ENCODE data around the gene PC. TPM values are rescaled to one million over a fixed set of nuclear protein-coding genes. Genes with fewer than 3 reads are reported as not detected.

PC gene
- total and polyA plus RNA-seq, 12 donors: 40.6 to 231 (median 83.2) TPM

DNA sequence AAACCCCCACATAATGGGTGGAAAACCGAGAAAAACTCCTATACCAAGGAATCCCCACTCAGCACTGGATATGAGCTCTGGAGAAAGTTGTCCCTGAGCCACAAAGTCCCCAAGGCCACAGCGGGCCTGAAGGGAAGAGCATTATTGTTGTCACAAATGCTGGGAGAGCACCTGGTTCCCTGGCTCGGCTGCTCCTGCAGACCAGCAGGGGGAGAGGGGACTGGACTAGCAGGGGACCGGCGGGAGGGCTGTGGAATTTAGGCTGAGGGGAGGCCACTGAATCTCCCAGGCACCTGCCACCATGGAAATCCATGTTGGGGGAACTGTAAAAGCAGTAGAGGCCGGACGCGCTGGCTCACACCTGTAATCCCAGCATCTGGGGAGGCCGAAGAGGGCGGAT, 7.0 kb downstream of the PC start:
- TF ChIP-seq POLR2A (IDR thresholded peaks at IDR 0.05): no peak
- TF ChIP-seq, protein P1, sequence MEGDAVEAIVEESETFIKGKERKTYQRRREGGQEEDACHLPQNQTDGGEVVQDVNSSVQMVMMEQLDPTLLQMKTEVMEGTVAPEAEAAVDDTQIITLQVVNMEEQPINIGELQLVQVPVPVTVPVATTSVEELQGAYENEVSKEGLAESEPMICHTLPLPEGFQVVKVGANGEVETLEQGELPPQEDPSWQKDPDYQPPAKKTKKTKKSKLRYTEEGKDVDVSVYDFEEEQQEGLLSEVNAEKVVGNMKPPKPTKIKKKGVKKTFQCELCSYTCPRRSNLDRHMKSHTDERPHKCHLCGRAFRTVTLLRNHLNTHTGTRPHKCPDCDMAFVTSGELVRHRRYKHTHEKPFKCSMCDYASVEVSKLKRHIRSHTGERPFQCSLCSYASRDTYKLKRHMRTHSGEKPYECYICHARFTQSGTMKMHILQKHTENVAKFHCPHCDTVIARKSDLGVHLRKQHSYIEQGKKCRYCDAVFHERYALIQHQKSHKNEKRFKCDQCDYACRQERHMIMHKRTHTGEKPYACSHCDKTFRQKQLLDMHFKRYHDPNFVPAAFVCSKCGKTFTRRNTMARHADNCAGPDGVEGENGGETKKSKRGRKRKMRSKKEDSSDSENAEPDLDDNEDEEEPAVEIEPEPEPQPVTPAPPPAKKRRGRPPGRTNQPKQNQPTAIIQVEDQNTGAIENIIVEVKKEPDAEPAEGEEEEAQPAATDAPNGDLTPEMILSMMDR (IDR thresholded peaks at IDR 0.05): peak in 1 of 6 experiments; percentile 6
- intact Hi-C loops (cut with DNase I): no loop called here
- H3K4me3 ChIP-seq: no peak overlapping the region
- WGBS, 4 donors: 90 to 96% (median 93%) methylated on average over 10 of the region's 10 CpGs
- H3K4me1 ChIP-seq (replicated peaks in 1 of 2): peaks cover 35 to 39% of the 10 kb centered on the region in 2 donors
- no peaks in the 10 kb centered on the region for H3K27me3 ChIP-seq
- no peaks in the 10 kb centered on the region for H3K9me3 ChIP-seq (replicated peaks in 1 of 3)
- peak overlapping the region in 2 of 5 donors; percentile 74 to 85 for H3K27ac ChIP-seq
- no peak for DNase-seq
- H3K36me3 ChIP-seq (replicated peaks in 1 of 2): no peaks in the 10 kb centered on the region

- TF ChIP-seq, protein P1 (IDR thresholded peaks at IDR 0.05): no peak
- TF ChIP-seq POLR2A (IDR thresholded peaks at IDR 0.05): peak in 1 of 2 donors; percentile 66
- intact Hi-C loops (cut with DNase I): no loop called here
Observed at GRCh38 chr11:66950112-66950535, 8.1 kb downstream of the PC start.

GRCh38 chr11:66938582-66939135, 19.5 kb downstream of the PC start:
- no peaks in the 10 kb centered on the region for H3K4me1 ChIP-seq (replicated peaks in 1 of 2)
- no peaks in the 10 kb centered on the region for H3K36me3 ChIP-seq (replicated peaks in 1 of 2)
- no peak for DNase-seq
- TF ChIP-seq, protein P1 (IDR thresholded peaks at IDR 0.05): no peak
- no peak for TF ChIP-seq POLR2A (IDR thresholded peaks at IDR 0.05)
- no peak overlapping the region for H3K4me3 ChIP-seq
- intact Hi-C loops (cut with DNase I): no loop called here
- no peak overlapping the region for H3K27ac ChIP-seq
- no peaks in the 10 kb centered on the region for H3K27me3 ChIP-seq
- H3K9me3 ChIP-seq (replicated peaks in 1 of 3): no peaks in the 10 kb centered on the region
- 89 to 91% (median 89%) methylated on average over 5 of the region's 5 CpGs for WGBS, 4 donors

More at GRCh38 chr11:66950112-66950535, 8.1 kb downstream of the PC start:
- Histone ChIP-seq H3K36me3 (replicated peaks in 1 of 2) (no peaks in the 10 kb centered on the region), H3K4me1 (replicated peaks in 1 of 2) (peaks cover 35 to 39% of the 10 kb centered on the region in 2 donors), H3K4me3 (no peak overlapping the region), H3K27ac (peak overlapping the region; percentile 49 to 89 (median 80)), H3K9me3 (replicated peaks in 1 of 3) (no peaks in the 10 kb centered on the region), H3K27me3 (no peaks in the 10 kb centered on the region)
- WGBS, 4 donors: 26 to 46% (median 32%) methylated on average over 8 of the region's 8 CpGs
- DNase-seq: peak; percentile 86 to 99 (median 93)

DNA sequence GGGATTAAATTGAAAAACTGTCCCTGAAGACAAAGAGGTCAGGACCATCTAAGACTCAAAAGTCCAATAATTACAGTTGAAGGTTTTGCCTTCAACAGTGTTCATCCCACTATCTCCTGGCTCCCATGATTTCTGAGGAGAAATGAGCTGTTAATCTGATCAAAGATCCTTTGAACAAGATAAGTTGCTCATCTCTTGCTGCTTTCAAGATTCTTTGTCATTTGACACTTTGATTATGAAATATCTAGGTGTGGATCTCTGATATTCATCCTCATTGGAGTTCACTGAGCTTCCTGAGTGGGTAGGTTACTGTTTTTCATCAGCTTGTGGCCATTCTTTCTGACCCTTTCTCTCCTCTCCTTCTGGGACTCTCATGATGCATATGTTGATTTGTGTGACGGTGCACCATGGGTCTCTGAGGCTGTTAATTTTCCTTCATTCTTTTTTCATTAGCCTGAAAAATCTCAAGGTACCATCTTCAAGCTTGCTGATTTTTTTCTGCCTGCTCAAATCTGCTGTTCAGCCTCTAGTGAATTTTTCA, 20.9 kb downstream of the PC start:
- DNase-seq: no peak
- intact Hi-C loops (cut with DNase I): no loop called here
- no peak overlapping the region for H3K4me3 ChIP-seq
- H3K9me3 ChIP-seq (replicated peaks in 1 of 3): no peaks in the 10 kb centered on the region
- no peak overlapping the region for H3K27ac ChIP-seq
- 95 to 100% (median 97%) methylated on average over 1 of the region's 1 CpG for WGBS, 4 donors
- no peaks in the 10 kb centered on the region for H3K4me1 ChIP-seq (replicated peaks in 1 of 2)
- H3K36me3 ChIP-seq (replicated peaks in 1 of 2): no peaks in the 10 kb centered on the region
- TF ChIP-seq POLR2A (IDR thresholded peaks at IDR 0.05): no peak
- no peaks in the 10 kb centered on the region for H3K27me3 ChIP-seq

DNA sequence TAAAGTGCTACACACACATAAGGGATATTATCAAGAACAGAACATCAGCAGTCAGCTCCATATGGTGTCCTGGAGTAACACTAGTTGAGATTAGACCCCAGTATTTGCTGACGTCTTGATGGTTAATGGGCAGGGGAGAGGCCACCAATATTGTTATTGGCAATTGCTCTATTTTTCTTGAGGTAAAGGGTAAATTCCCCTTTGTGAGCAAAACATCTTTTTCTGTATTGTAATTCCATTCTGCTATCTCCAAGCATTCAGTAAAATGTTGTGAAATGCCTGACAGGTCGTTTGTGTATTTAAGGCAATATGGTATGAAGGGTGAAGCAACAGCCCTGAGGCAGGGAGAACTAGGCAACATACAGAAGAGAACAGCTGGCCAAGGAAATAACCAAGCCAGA, 21.9 kb downstream of the PC start:
- intact Hi-C loops (cut with DNase I): no loop called here
- Histone ChIP-seq H3K9me3 (replicated peaks in 1 of 3) (no peaks in the 10 kb centered on the region), H3K4me3 (no peak overlapping the region), H3K27me3 (no peaks in the 10 kb centered on the region), H3K4me1 (replicated peaks in 1 of 2) (peaks cover 0 to 4% of the 10 kb centered on the region in 2 donors), H3K36me3 (replicated peaks in 1 of 2) (no peaks in the 10 kb centered on the region), H3K27ac (no peak overlapping the region)
- TF ChIP-seq, protein P1 (IDR thresholded peaks at IDR 0.05): no peak
- no peak for TF ChIP-seq POLR2A (IDR thresholded peaks at IDR 0.05)
- DNase-seq: no peak
- 57 to 68% (median 61%) methylated on average over 2 of the region's 2 CpGs for WGBS, 4 donors
